GM06990 (cell line): Measurements from ENCODE around the gene CFAP20DC.
A peak's percentile ranks its signal among the peaks of the same experiment; 100 is the strongest.

Experiments used
- DNase-seq: peaks from one replicate; pipeline ENCODE4 v3.0.0-alpha.2; 2011; ENCODE audit not compliant: insufficient read length; ENCODE audit errors: extremely low read depth
- H3K27me3 ChIP-seq: replicated peaks from 2 replicates; pipeline ENCODE4 v1.6.0; 2011; ENCODE audit warnings: low read length; ENCODE audit not compliant: control insufficient read depth, insufficient read depth
- H3K36me3 ChIP-seq: 2 replicates; pipeline ENCODE4 v1.5.1; 2011; ENCODE audit warnings: low read length; ENCODE audit not compliant: control insufficient read depth, insufficient read depth
- H3K4me3 ChIP-seq: replicated peaks from 2 replicates; pipeline ENCODE4 v1.5.1; 2011; ENCODE audit warnings: low read depth, mild to moderate bottlenecking, control low read depth, low read length
- TF ChIP-seq, protein P1 (sequence below): IDR thresholded peaks from 2 replicates; pipeline ENCODE4 v1.5.1; 2011; ENCODE audit warnings: low read length, control low read depth, mild to moderate bottlenecking, inconsistent platforms; ENCODE audit not compliant: insufficient read depth, poor library complexity, severe bottlenecking

Gene CFAP20DC

DNA sequence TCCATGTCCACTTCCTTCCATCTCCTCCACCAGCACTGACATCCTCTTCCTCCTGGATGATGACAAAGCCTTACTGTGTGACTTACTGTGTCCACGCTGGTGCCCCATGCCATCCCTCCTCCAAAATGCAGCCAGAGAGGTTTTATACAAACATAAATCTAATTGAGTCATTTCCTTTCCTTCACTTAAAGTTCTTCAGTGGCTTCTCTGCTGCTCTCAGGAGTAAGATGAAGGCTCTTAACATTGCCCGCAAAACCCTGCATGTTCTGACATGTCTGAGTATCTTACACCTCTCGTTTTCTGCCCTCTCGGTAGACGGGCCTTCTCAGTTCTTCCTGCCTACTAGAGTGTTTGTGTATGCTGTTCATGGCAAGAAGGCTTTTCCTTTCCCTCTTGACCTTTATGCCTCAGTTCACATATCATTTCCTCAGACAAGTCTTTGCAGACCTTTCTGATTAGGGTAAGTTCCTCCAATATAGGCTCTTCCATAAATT lies 175.5 kb downstream of the CFAP20DC start:
- no peak overlapping the region for H3K4me3 ChIP-seq
- TF ChIP-seq, protein P1, sequence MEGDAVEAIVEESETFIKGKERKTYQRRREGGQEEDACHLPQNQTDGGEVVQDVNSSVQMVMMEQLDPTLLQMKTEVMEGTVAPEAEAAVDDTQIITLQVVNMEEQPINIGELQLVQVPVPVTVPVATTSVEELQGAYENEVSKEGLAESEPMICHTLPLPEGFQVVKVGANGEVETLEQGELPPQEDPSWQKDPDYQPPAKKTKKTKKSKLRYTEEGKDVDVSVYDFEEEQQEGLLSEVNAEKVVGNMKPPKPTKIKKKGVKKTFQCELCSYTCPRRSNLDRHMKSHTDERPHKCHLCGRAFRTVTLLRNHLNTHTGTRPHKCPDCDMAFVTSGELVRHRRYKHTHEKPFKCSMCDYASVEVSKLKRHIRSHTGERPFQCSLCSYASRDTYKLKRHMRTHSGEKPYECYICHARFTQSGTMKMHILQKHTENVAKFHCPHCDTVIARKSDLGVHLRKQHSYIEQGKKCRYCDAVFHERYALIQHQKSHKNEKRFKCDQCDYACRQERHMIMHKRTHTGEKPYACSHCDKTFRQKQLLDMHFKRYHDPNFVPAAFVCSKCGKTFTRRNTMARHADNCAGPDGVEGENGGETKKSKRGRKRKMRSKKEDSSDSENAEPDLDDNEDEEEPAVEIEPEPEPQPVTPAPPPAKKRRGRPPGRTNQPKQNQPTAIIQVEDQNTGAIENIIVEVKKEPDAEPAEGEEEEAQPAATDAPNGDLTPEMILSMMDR: no peak
- peak; percentile 24 for DNase-seq

DNA sequence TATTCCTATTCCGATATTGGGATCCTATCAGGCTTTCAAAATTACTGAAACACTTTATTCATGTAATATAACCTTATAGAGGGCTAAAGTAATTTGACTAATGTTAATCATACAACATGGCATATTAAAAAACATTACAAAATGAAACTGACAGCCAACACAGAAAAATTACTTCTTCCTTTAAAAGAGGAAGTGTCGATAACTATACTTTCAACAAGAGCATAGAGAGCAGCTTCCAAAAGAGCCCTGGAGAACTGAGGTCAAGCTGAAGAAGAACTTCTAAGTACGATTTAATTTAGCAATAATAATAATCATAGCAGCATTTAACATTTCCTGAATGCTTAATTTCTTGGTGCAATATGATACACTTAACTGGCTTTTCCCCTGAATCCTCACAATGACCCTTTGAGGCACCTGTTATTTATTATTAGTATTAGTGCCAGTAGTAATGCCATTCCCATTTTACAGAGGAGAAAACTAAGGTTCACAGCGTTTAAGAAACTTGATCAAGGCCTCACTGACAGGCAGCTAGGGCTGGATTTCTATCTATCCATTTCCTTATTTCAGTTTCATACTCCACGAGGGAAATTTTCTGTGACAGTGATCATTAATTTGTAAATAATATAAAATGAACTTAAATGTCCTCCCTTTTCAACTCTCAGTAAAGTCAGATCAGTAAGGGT lies 181.6 kb downstream of the CFAP20DC start:
- TF ChIP-seq, protein P1: no peak
- no peak for DNase-seq
- Histone ChIP-seq H3K4me3 (no peak overlapping the region), H3K36me3 (no peaks in the 10 kb centered on the region), H3K27me3 (no peaks in the 10 kb centered on the region; the same call in 1 of the 2 replicates)

More for the DNA sequence above, 175.5 kb downstream of the CFAP20DC start:
- no peaks in the 10 kb centered on the region for H3K36me3 ChIP-seq
- H3K27me3 ChIP-seq: no peaks in the 10 kb centered on the region

DNA sequence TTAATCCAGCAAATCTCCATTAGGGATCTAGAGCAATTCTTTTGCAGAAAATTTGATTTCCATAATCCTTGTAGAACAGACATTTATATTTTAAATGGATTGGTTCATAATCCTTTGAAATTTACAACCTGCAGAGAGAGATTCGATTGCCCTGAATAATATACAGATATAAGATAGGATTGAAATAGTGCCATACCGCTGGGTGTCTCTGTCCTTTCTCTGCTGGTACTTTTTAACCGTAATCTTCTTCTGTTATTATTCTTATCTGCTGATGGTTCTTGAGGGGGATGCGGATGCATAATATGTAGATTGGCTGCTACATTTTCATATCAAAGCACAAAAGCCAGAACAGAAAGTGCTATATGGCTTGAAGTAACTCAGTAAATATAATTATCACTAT lies 182.2 kb downstream of the CFAP20DC start:
- Histone ChIP-seq H3K4me3 (no peak overlapping the region), H3K36me3 (no peaks in the 10 kb centered on the region), H3K27me3 (no peaks in the 10 kb centered on the region; the same call in 1 of the 2 replicates)
- DNase-seq: no peak
- TF ChIP-seq, protein P1: no peak

DNA sequence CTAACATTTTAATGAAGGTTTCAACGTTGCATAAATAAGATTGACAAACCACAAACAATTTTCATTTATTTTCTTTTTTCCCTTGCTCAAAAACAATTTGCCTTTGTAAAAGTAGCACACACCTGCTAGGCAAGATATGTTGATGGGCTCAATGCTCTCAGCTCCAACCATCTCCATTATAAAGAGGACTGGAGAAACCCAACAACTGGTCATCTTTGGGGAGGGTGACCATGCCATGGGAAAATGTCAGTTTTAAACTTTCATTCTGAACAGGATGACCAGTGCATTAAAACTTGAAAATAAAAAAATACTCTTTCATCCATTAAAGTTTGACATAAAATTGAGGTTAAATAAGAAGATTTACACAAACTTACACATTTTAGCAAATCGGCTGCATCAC lies 183.7 kb downstream of the CFAP20DC start:
- Histone ChIP-seq H3K36me3 (no peaks in the 10 kb centered on the region), H3K27me3 (no peaks in the 10 kb centered on the region; the same call in 1 of the 2 replicates), H3K4me3 (no peak overlapping the region)
- DNase-seq: no peak
- TF ChIP-seq, protein P1: no peak

DNA sequence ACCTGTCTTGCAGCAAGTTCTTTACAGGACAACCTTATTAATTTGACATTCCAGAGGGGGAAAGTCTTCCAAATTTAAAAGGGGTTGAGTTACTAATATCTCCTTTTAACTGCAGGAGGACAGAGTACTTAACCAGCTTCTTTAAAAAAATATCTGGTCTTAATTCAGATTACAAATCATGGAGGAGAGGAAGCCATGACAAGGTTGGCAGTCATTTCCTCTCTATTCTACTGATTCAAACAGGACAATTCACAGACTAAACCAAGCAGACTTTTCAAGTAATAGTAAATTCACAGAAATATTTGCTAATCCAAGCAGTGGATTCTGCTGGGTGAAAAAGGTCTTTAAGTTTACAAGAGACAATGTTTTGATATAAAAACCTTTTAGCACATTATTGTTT lies 185.3 kb downstream of the CFAP20DC start:
- TF ChIP-seq, protein P1: no peak
- no peak for DNase-seq
- no peaks in the 10 kb centered on the region for H3K36me3 ChIP-seq
- no peaks in the 10 kb centered on the region; the same call in 1 of the 2 replicates for H3K27me3 ChIP-seq
- H3K4me3 ChIP-seq: no peak overlapping the region

DNA sequence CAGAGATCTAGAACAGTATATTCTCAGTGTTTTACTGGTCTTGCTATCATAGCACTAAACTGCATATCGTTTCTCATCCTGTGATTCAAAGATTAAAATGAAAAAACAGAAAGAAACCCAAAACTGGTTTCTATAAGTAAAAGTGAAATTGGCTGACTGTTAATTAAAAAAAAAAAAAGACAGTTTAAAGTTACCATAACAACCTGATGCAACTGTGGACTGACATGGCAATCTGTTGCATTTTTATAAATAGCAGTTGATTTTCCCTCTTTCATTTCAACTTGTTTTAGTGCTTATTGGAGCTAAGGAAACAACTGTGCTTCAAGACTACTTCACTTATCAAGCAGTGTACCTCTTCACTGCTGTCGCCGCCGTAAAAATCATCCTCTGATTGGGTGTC lies 186.6 kb downstream of the CFAP20DC start:
- no peaks in the 10 kb centered on the region; the same call in 1 of the 2 replicates for H3K27me3 ChIP-seq
- H3K36me3 ChIP-seq: no peaks in the 10 kb centered on the region
- TF ChIP-seq, protein P1: no peak
- no peak for DNase-seq
- no peak overlapping the region for H3K4me3 ChIP-seq
